ENCODE measurements around the gene ACAP3. TPM values are rescaled to one million over a fixed set of nuclear protein-coding genes. Genes with fewer than 3 reads are reported as not detected.

ACAP3 gene
- total and polyA plus RNA-seq, 4 donors: 18.7 to 62.8 (median 37.8) TPM

DNA sequence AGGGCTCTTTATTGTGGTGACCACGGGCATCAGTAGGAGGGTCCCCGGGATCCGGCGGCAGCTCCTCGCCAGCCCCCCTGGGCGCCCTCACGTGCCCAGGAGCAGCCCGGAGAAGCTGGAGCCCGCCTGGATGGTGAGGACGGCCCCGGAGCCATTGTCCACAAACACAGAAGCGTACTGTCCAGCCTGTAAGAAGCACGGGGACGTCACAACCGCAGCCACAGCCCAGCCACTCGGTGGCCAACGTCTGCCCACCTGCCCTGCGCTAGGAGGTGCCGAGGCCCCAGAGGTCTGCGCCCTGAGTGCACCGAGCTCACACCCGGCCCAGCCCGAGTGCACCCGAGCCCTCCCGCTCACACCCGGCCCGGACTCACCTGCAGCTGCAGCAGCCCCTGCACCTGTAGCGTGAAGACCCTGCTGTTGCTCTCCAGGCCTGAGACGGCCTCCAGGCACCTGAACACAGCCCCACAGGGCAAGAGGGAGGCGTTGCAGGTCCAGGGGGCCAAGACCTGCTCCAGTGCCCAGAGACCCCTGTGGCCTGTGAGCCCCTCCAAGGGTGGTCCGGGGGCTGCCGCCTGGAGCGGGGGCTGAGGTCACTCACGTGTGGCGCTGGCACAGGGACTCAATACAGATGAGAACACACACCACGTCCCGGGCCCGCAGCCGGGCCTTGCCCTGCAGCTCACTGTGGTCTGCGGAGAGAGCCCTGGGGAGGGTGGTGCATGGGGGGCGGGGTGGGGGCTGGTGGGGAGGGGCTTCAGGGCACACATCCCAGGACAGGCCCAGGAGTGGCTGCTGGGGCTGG, 65.1 kb downstream of the ACAP3 start:
- 92% methylated on average over 41 of the region's 41 CpGs for WGBS, 2 donors
- H3K4me3 ChIP-seq: no peak overlapping the region
- H3K4me1 ChIP-seq (ENCODE audit: control insufficient read depth in 5 of 5, insufficient read depth in 5 of 5, low read length in 5 of 5): peaks cover 0 to 5% (median 0%) of the 10 kb centered on the region in 5 donors
- no peak overlapping the region for H3K27ac ChIP-seq (ENCODE audit: low read depth in 1 of 2, low read length in 1 of 2)
- H3K27me3 ChIP-seq (ENCODE audit: control insufficient read depth in 3 of 3, insufficient read depth in 3 of 3, low read length in 2 of 3): peaks cover 6 to 32% (median 24%) of the 10 kb centered on the region in 3 donors
- TF ChIP-seq, protein P1, sequence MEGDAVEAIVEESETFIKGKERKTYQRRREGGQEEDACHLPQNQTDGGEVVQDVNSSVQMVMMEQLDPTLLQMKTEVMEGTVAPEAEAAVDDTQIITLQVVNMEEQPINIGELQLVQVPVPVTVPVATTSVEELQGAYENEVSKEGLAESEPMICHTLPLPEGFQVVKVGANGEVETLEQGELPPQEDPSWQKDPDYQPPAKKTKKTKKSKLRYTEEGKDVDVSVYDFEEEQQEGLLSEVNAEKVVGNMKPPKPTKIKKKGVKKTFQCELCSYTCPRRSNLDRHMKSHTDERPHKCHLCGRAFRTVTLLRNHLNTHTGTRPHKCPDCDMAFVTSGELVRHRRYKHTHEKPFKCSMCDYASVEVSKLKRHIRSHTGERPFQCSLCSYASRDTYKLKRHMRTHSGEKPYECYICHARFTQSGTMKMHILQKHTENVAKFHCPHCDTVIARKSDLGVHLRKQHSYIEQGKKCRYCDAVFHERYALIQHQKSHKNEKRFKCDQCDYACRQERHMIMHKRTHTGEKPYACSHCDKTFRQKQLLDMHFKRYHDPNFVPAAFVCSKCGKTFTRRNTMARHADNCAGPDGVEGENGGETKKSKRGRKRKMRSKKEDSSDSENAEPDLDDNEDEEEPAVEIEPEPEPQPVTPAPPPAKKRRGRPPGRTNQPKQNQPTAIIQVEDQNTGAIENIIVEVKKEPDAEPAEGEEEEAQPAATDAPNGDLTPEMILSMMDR (IDR thresholded peaks at IDR 0.05; ENCODE audit: control extremely low read depth, extremely low read depth): no peak
- no peaks in the 10 kb centered on the region for H3K36me3 ChIP-seq (ENCODE audit: control insufficient read depth in 4 of 4, insufficient read depth in 4 of 4, low read length in 4 of 4)
- H3K9ac ChIP-seq (ENCODE audit: insufficient read depth in 1 of 2, low read length in 2 of 2): no peak overlapping the region
- peaks cover 0 to 7% (median 0%) of the 10 kb centered on the region in 4 donors for H3K9me3 ChIP-seq (ENCODE audit: control insufficient read depth in 4 of 4, insufficient read depth in 3 of 4, low read length in 3 of 4)
- ATAC-seq (ENCODE audit: insufficient read depth, low FRiP score): no peak
- DNase-seq: no peak

Small RNAs within 50 kb of the gene (small RNA-seq; reads per million reads assigned to genes)
- 0.08 reads per million for gene MIR6726 (ENCODE audit: low replicate concordance)

Other genes with a start within 250 kb of the ACAP3 start
- gene RNF223, start 233.6 kb downstream of the ACAP3 start, total RNA-seq: 1 to 10 TPM in 1 of 2 donors, under 1 TPM in 1; 0.54 to 2.4 TPM
- 1 to 10 TPM in 1 of 2 donors, under 1 TPM in 1; 0.57 to 2.3 TPM for gene RNF223, start 233.6 kb downstream of the ACAP3 start, polyA plus RNA-seq
- 10 to 100 TPM in 1 of 2 donors, 1 to 10 TPM in 1; 9.9 to 19.2 TPM for gene C1orf159, start 191.8 kb downstream of the ACAP3 start, total RNA-seq
- 10 to 100 TPM in 1 of 2 donors, 1 to 10 TPM in 1; 9.5 to 16.7 TPM for gene C1orf159, start 191.8 kb downstream of the ACAP3 start, polyA plus RNA-seq
- 10 to 100 TPM in 1 of 2 donors, 1 to 10 TPM in 1; 4.8 to 19.7 TPM for gene TTLL10, start 134.1 kb downstream of the ACAP3 start, total RNA-seq
- 1 to 10 TPM; 3.7 to 4.3 TPM for gene TTLL10, start 134.1 kb downstream of the ACAP3 start, polyA plus RNA-seq
- 1 to 10 TPM; 2.7 to 4.0 TPM for gene TNFRSF18, start 101.3 kb downstream of the ACAP3 start, total RNA-seq
- gene TNFRSF18, start 101.3 kb downstream of the ACAP3 start, polyA plus RNA-seq: 1 to 10 TPM; 1.8 to 2.1 TPM
- gene TNFRSF4, start 93.8 kb downstream of the ACAP3 start, total RNA-seq: 1 to 10 TPM; 3.6 to 5.3 TPM
- 10 to 100 TPM in 1 of 2 donors, 1 to 10 TPM in 1; 8.5 to 11.3 TPM for gene TNFRSF4, start 93.8 kb downstream of the ACAP3 start, polyA plus RNA-seq
- 100 to 1,000 TPM in 1 of 2 donors, 10 to 100 TPM in 1; 65.7 to 189 TPM for gene SDF4, start 75.9 kb downstream of the ACAP3 start, total RNA-seq
- gene SDF4, start 75.9 kb downstream of the ACAP3 start, polyA plus RNA-seq: 100 to 1,000 TPM; 108 to 178 TPM
- 10 to 100 TPM in 1 of 2 donors, 1 to 10 TPM in 1; 7.0 to 28.3 TPM for gene B3GALT6, start 75.7 kb downstream of the ACAP3 start, total RNA-seq
- 10 to 100 TPM; 12.7 to 18.9 TPM for gene B3GALT6, start 75.7 kb downstream of the ACAP3 start, polyA plus RNA-seq
- 1 to 10 TPM; 1.5 to 2.5 TPM for gene C1QTNF12, start 61.2 kb downstream of the ACAP3 start, total RNA-seq
- gene C1QTNF12, start 61.2 kb downstream of the ACAP3 start, polyA plus RNA-seq: 1 to 10 TPM; 1.2 to 3.0 TPM
- 10 to 100 TPM; 36.0 to 57.4 TPM for gene UBE2J2, start 34.1 kb downstream of the ACAP3 start, total RNA-seq
- gene UBE2J2, start 34.1 kb downstream of the ACAP3 start, polyA plus RNA-seq: 10 to 100 TPM; 45.9 to 48.2 TPM
- gene SCNN1D, start 27.5 kb downstream of the ACAP3 start, total RNA-seq: 1 to 10 TPM; 2.3 to 2.4 TPM
- gene SCNN1D, start 27.5 kb downstream of the ACAP3 start, polyA plus RNA-seq: 1 to 10 TPM in 1 of 2 donors, under 1 TPM in 1; 0.94 to 3.5 TPM
- gene PUSL1, start 667 bp upstream of the ACAP3 start, total RNA-seq: 10 to 100 TPM; 11.3 to 21.1 TPM
- gene PUSL1, start 667 bp upstream of the ACAP3 start, polyA plus RNA-seq: 10 to 100 TPM; 16.1 to 23.7 TPM
- 100 to 1,000 TPM in 1 of 2 donors, 10 to 100 TPM in 1; 89.8 to 102 TPM for gene INTS11, start 16.7 kb upstream of the ACAP3 start, total RNA-seq
- 100 to 1,000 TPM in 1 of 2 donors, 10 to 100 TPM in 1; 91.2 to 130 TPM for gene INTS11, start 16.7 kb upstream of the ACAP3 start, polyA plus RNA-seq
- 10 to 100 TPM; 14.2 to 24.2 TPM for gene CPTP, start 16.9 kb upstream of the ACAP3 start, total RNA-seq
- 10 to 100 TPM; 10.9 to 32.0 TPM for gene CPTP, start 16.9 kb upstream of the ACAP3 start, polyA plus RNA-seq
- gene TAS1R3, start 23.4 kb upstream of the ACAP3 start, total RNA-seq: 1 to 10 TPM in 1 of 2 donors, under 1 TPM in 1; 0.67 to 1.3 TPM
- gene TAS1R3, start 23.4 kb upstream of the ACAP3 start, polyA plus RNA-seq: under 1 TPM; 0.13 to 0.43 TPM
- 10 to 100 TPM; 39.2 to 79.1 TPM for gene DVL1, start 41.5 kb upstream of the ACAP3 start, total RNA-seq
- gene DVL1, start 41.5 kb upstream of the ACAP3 start, polyA plus RNA-seq: 10 to 100 TPM; 48.8 to 76.9 TPM
- gene MXRA8, start 50.6 kb upstream of the ACAP3 start, total RNA-seq: 100 to 1,000 TPM in 1 of 2 donors, 10 to 100 TPM in 1; 68.9 to 213 TPM
- gene MXRA8, start 50.6 kb upstream of the ACAP3 start, polyA plus RNA-seq: 10 to 100 TPM; 38.5 to 65.0 TPM
- 100 to 1,000 TPM in 1 of 2 donors, 10 to 100 TPM in 1; 43.5 to 157 TPM for gene AURKAIP1, start 67.3 kb upstream of the ACAP3 start, total RNA-seq
- 100 to 1,000 TPM; 179 to 208 TPM for gene AURKAIP1, start 67.3 kb upstream of the ACAP3 start, polyA plus RNA-seq
- 100 to 1,000 TPM; 157 to 385 TPM for gene CCNL2, start 91.4 kb upstream of the ACAP3 start, total RNA-seq
- 100 to 1,000 TPM in 1 of 2 donors, 10 to 100 TPM in 1; 97.9 to 230 TPM for gene CCNL2, start 91.4 kb upstream of the ACAP3 start, polyA plus RNA-seq
- 100 to 1,000 TPM in 1 of 2 donors, 10 to 100 TPM in 1; 60.1 to 115 TPM for gene MRPL20, start 99.4 kb upstream of the ACAP3 start, total RNA-seq
- 100 to 1,000 TPM; 129 to 181 TPM for gene MRPL20, start 99.4 kb upstream of the ACAP3 start, polyA plus RNA-seq
- gene ANKRD65, start 113.3 kb upstream of the ACAP3 start, total RNA-seq: 10 to 100 TPM; 30.2 to 54.2 TPM
- gene ANKRD65, start 113.3 kb upstream of the ACAP3 start, polyA plus RNA-seq: 10 to 100 TPM; 13.5 to 33.5 TPM
- gene VWA1, start 127.8 kb upstream of the ACAP3 start, total RNA-seq: 10 to 100 TPM; 72.6 to 94.3 TPM
- 10 to 100 TPM; 51.7 to 65.6 TPM for gene VWA1, start 127.8 kb upstream of the ACAP3 start, polyA plus RNA-seq
- gene ATAD3C, start 141.8 kb upstream of the ACAP3 start, total RNA-seq: 10 to 100 TPM in 1 of 2 donors, under 1 TPM in 1; 0.60 to 14.0 TPM
- gene ATAD3C, start 141.8 kb upstream of the ACAP3 start, polyA plus RNA-seq: 10 to 100 TPM; 15.7 to 18.0 TPM
- gene ATAD3B, start 163.8 kb upstream of the ACAP3 start, total RNA-seq: 10 to 100 TPM; 21.6 to 39.0 TPM
- gene ATAD3B, start 163.8 kb upstream of the ACAP3 start, polyA plus RNA-seq: 10 to 100 TPM; 23.4 to 32.6 TPM
- 10 to 100 TPM in 1 of 2 donors, 1 to 10 TPM in 1; 8.1 to 31.3 TPM for gene ATAD3A, start 204.2 kb upstream of the ACAP3 start, total RNA-seq
- 10 to 100 TPM; 26.9 to 29.8 TPM for gene ATAD3A, start 204.2 kb upstream of the ACAP3 start, polyA plus RNA-seq
- gene TMEM240, start 232.7 kb upstream of the ACAP3 start, total RNA-seq: 1 to 10 TPM; 2.3 to 3.9 TPM
- gene TMEM240, start 232.7 kb upstream of the ACAP3 start, polyA plus RNA-seq: 1 to 10 TPM; 2.3 to 4.2 TPM

Data from lung (tissue), 13 donors.